Measurements from ENCODE around the gene GOLGA8B. TPM values are rescaled to one million over a fixed set of nuclear protein-coding genes. Genes with fewer than 3 reads are reported as not detected.
"Not testable (repeated sequence)": the region's sequence is repeated elsewhere in the genome, so short reads cannot be mapped to it uniquely, and the experiment has no call there.

Gene GOLGA8B, protein sequence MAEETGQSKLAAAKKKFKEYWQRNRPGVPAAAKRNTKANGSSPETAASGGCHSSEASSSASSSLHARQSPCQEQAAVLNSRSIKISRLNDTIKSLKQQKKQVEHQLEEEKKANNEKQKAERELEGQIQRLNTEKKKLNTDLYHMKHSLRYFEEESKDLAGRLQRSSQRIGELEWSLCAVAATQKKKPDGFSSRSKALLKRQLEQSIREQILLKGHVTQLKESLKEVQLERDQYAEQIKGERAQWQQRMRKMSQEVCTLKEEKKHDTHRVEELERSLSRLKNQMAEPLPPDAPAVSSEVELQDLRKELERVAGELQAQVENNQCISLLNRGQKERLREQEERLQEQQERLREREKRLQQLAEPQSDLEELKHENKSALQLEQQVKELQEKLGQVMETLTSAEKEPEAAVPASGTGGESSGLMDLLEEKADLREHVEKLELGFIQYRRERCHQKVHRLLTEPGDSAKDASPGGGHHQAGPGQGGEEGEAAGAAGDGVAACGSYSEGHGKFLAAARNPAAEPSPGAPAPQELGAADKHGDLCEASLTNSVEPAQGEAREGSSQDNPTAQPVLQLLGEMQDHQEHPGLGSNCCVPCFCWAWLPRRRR
- total RNA-seq = 100 to 1,000 TPM in 1 of 4 donors, 10 to 100 TPM in 2, 1 to 10 TPM in 1; 3.4 to 105 (median 33.7) TPM

DNA sequence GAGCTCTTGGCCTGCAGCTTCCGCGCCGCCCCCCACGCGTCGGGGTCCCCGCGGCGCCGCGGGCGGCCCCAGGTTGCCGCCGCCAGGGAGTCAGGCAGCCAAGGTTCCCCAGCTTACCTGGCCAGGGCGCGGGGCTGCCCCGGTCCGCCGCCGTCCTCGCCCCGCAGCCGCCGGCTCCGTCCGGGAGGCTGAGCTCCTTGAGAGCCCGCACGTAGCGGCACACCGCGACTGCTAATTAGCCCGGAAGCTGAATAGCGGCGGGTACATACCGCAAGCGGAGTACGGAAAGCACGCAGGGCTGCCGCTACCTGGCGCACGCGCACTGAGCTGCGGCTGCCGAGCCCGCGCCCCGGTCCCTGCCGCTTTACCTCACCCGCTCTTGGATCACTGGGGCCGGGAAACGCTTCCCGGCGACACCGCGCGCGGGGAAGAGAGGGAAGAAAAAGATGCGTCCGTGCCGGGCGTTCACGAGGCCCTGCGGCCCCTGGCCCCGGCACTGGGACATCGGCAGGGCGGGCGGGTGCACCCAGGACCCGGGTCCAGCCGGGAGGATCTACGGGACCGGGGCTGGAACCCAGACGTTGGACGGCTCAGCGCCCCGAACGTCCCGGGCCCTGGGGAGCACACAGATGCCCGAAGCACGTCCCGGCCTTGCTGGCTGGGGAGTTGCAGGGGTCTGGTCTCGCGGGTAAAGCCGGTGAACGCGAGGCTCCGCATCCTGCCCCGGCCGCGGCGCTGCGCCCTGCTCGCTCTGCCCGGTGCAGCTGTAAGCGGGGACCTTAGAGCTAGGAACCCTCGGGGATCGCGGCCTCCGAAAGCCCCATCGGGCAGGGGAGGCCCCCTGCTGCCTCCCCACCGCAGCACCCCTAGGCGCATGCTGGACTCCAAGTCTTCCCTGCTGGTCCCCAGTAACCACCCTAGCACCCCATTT lies at the start of gene GOLGA8B:
Gene GOLGA8B, minus strand, starts transcription at position 253 of the 931 bp plus-strand sequence. CDS start 47,739 bp downstream, outside the sequence.
- Histone ChIP-seq H3K4me1 (peaks cover 13 to 37% (median 19%) of the 10 kb centered on the region in 3 donors), H3K36me3 (no peaks in the 10 kb centered on the region), H3K27ac (peak within 1 kb of the TSS; percentile 38 to 69 (median 59)), H3K9me3 (no peaks in the 10 kb centered on the region), H3K27me3 (peaks cover 0 to 15% (median 0%) of the 10 kb centered on the region in 4 donors), H3K4me3 (peak within 1 kb of the TSS; percentile 58 to 90 (median 84))
- WGBS, 2 donors = no CpG with 5 or more reads among the region's 101 CpGs
- intact Hi-C loops (cut with DNase I) = no loop called here
- TF ChIP-seq, protein P1, sequence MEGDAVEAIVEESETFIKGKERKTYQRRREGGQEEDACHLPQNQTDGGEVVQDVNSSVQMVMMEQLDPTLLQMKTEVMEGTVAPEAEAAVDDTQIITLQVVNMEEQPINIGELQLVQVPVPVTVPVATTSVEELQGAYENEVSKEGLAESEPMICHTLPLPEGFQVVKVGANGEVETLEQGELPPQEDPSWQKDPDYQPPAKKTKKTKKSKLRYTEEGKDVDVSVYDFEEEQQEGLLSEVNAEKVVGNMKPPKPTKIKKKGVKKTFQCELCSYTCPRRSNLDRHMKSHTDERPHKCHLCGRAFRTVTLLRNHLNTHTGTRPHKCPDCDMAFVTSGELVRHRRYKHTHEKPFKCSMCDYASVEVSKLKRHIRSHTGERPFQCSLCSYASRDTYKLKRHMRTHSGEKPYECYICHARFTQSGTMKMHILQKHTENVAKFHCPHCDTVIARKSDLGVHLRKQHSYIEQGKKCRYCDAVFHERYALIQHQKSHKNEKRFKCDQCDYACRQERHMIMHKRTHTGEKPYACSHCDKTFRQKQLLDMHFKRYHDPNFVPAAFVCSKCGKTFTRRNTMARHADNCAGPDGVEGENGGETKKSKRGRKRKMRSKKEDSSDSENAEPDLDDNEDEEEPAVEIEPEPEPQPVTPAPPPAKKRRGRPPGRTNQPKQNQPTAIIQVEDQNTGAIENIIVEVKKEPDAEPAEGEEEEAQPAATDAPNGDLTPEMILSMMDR (IDR thresholded peaks at IDR 0.05) = peak in 1 of 6 experiments; percentile 24
- peak in 2 of 4 donors; percentile 15 to 48 for TF ChIP-seq POLR2A (IDR thresholded peaks at IDR 0.05)
- DNase-seq = no peak

DNA sequence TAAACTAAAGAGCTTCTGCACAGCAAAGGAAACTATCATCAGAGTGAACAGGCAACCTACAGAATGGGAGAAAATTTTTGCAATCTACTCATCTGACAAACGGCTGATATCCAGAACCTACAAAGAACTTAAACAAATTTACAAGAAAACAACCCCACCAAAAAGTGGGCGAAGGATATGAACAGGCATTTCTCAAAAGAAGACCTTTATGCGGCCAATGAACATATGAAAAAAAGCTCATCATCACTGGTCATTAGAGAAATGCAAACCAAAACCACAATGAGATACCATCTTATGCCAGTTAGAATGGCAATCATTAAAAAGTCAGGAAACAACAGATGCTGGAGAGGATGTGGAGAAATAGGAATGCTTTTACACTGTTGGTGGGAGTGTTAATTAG lies 49.7 kb upstream of the GOLGA8B start:
- WGBS, 2 donors = 82% methylated on average over 3 of the region's 3 CpGs
- intact Hi-C loops (cut with DNase I) = not testable (repeated sequence)

DNA sequence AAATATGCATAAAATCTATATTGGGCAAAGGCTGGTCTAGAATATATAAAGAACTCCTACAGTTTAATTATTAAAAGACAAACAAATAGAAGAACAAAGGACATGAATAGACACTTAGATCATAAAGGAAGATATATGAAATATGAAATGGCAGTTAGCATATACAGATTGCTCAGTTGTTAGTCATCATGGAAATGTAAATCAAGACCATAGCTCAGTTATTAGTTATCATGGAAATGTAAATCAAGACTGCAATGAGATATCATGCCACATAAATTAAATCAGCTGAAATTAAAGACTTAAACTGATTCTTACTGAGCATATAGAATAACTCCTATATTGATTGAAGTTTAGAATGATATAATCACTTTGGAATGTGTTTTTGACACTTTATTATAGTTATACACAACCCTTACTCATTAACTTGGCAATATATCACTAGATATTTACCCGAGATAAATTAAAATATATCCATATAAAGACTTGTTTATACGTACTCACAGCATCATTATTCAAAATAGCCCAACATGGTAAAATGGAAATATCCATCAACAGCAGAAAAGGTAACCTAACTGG lies 45.2 kb upstream of the GOLGA8B start:
- Histone ChIP-seq H3K4me1 (no peaks in the 10 kb centered on the region), H3K36me3 (no peaks in the 10 kb centered on the region), H3K4me3 (no peak overlapping the region), H3K27me3 (no peaks in the 10 kb centered on the region), H3K9me3 (peaks cover 0 to 4% (median 0%) of the 10 kb centered on the region in 3 donors), H3K27ac (no peak overlapping the region)
- 40 to 44% methylated on average over 2 of the region's 2 CpGs for WGBS, 2 donors
- intact Hi-C loops (cut with DNase I) = no loop called here
- no peak for DNase-seq
- TF ChIP-seq, protein P1 (IDR thresholded peaks at IDR 0.05) = no peak
- no peak for TF ChIP-seq POLR2A (IDR thresholded peaks at IDR 0.05)

More for the DNA sequence above, 49.7 kb upstream of the GOLGA8B start:
- not testable (repeated sequence) for H3K4me3 ChIP-seq, H3K27ac ChIP-seq, H3K36me3 ChIP-seq, H3K4me1 ChIP-seq, H3K27me3 ChIP-seq, H3K9me3 ChIP-seq, DNase-seq

DNA sequence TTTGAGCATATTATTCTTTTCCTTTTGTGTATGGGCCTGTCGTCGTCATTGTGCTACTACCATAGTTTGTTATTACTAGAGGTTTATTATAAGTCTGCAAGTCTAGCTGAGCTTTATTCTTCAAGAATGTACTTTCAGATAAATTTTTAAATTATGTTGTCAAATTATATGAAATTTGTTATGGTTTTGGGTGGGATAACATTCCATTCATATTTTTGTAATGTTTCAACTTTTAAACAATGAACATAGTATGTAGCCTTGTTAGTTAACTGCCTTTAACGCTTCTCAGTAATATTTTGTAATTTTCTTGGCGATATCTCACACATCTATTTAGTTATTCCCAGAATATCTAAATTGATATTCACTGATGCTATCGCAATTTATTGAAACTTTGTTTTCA lies 41.6 kb upstream of the GOLGA8B start:
- no peaks in the 10 kb centered on the region for H3K36me3 ChIP-seq
- peaks cover 0 to 3% (median 0%) of the 10 kb centered on the region in 4 donors for H3K27me3 ChIP-seq
- H3K4me1 ChIP-seq = no peaks in the 10 kb centered on the region
- no peak for DNase-seq
- no peak overlapping the region for H3K27ac ChIP-seq
- TF ChIP-seq, protein P1 (IDR thresholded peaks at IDR 0.05) = no peak
- TF ChIP-seq POLR2A (IDR thresholded peaks at IDR 0.05) = no peak
- no peak overlapping the region for H3K4me3 ChIP-seq
- peaks cover 0 to 4% (median 0%) of the 10 kb centered on the region in 3 donors for H3K9me3 ChIP-seq
- WGBS, 2 donors = 70 to 80% methylated on average over 5 of the region's 5 CpGs
- intact Hi-C loops (cut with DNase I) = no loop called here

DNA sequence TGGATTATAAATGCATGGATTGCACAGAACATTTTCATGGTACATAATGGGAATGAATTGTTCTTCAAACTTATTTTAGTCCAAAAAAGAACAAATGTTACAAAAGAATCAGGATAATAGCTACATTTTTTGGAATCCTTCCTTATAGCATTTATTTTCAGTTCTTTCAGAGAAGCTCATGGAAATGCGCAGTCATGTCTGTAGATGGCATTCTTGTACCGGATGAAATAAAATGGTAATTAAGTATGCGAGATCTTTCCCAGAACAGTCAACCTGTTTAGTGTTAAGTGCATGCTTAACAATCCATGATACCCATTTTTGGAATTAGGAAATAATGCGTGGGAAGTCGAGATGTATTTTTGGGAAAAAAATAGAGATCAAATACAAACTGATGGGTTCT lies 38.2 kb upstream of the GOLGA8B start:
- WGBS, 2 donors = 30 to 32% methylated on average over 5 of the region's 5 CpGs
- intact Hi-C loops (cut with DNase I) = no loop called here
- H3K4me3 ChIP-seq = no peak overlapping the region
- H3K27me3 ChIP-seq = peaks cover 0 to 24% (median 0%) of the 10 kb centered on the region in 4 donors
- H3K27ac ChIP-seq = no peak overlapping the region
- no peaks in the 10 kb centered on the region for H3K9me3 ChIP-seq
- no peak for DNase-seq
- H3K4me1 ChIP-seq = no peaks in the 10 kb centered on the region
- H3K36me3 ChIP-seq = no peaks in the 10 kb centered on the region
- TF ChIP-seq POLR2A (IDR thresholded peaks at IDR 0.05) = no peak
- TF ChIP-seq, protein P1 (IDR thresholded peaks at IDR 0.05) = peak in 1 of 6 experiments; percentile 31
